OCI-LY7 (cell line): ENCODE measurements around the gene DMRTC2.

Source experiments
- EZH2phosphoT487 ChIP-seq: fragments of 200-600 bp; sonication (generic); IDR thresholded peaks from 2 replicates; pipeline ENCODE4 v1.6.1; 2018; ENCODE audit warnings: low read depth, borderline replicate concordance, mild to moderate bottlenecking, mixed run types, antibody characterized with exemption, low read length, moderate library complexity, mixed read lengths
- TF ChIP-seq, protein P1 (sequence below): fragments of 200-600 bp; sonication (generic); conservative IDR thresholded peaks from 2 replicates; pipeline ENCODE4 v1.5.1; 2014; ENCODE audit warnings: mild to moderate bottlenecking, antibody characterized with exemption, low read length, moderate library complexity, mixed read lengths

DNA sequence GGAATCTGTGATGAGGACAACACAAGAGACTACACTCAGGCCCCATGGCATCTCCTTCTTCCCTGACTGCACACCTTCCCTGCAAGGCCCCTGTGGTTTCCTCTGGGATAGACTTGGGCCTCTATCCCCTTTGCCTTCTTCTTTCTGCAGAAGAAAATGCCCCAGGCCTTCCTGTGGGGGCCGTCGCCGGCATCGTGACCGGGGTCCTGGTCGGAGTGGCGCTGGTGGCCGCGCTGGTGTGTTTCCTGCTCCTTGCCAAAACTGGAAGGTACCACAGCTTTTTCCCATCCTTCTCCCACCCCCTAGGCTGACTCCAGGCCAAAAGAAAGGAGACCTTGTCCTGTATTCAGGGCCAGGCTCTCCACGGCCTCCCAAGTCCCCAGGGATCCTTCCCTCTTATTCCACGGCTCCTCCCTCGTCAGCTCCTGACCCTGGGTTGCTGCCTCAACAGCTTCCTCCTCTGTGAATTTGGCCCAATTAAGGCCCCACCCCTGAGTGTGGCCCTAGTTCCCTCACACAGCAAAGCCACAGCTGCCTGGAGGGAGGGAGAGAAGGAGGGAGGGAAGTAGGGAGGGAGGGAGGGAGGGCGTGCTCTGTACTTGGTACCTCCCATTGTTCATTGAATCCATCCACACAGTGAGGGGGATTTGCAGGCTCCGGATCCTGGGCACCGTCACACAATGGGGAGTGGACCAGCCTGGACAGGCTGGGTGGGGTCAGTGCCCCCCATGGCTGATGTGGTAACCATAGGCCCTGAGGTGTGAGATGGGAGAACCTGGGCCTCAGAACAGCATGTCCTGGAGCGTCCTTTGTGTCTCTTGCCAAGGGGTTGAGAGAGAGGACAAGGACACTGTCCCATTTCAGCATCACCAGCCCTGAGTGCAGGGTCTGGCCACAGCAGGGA lies 35.9 kb upstream of the DMRTC2 start:
- TF ChIP-seq, protein P1, sequence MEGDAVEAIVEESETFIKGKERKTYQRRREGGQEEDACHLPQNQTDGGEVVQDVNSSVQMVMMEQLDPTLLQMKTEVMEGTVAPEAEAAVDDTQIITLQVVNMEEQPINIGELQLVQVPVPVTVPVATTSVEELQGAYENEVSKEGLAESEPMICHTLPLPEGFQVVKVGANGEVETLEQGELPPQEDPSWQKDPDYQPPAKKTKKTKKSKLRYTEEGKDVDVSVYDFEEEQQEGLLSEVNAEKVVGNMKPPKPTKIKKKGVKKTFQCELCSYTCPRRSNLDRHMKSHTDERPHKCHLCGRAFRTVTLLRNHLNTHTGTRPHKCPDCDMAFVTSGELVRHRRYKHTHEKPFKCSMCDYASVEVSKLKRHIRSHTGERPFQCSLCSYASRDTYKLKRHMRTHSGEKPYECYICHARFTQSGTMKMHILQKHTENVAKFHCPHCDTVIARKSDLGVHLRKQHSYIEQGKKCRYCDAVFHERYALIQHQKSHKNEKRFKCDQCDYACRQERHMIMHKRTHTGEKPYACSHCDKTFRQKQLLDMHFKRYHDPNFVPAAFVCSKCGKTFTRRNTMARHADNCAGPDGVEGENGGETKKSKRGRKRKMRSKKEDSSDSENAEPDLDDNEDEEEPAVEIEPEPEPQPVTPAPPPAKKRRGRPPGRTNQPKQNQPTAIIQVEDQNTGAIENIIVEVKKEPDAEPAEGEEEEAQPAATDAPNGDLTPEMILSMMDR: no peak
- TF ChIP-seq EZH2phosphoT487: no peak
